ENCODE data around the gene GPX6. TPM values are rescaled to one million over a fixed set of nuclear protein-coding genes. Genes with fewer than 3 reads are reported as not detected.

The GPX6 gene
- total and polyA plus RNA-seq, 2 donors (not counting 3 experiments of a cell fraction or from before 2014, with no cell fraction given) = not detected

GRCh38 chr6:28462401-28462800 is 53.2 kb downstream of the GPX6 start:
- Histone ChIP-seq H3K27ac (ENCODE audit: insufficient read depth, low read depth, low read length) (no peak overlapping the region), H3K4me1 (ENCODE audit: control insufficient read depth, extremely low read depth, insufficient read depth, low read length) (no peaks in the 10 kb centered on the region), H3K27me3 (ENCODE audit: control insufficient read depth in 2 of 2, insufficient read depth in 2 of 2, low read length in 2 of 2) (peaks cover 6 to 12% of the 10 kb centered on the region in 2 experiments), H3K4me2 (ENCODE audit: insufficient read depth, low read length) (no peak overlapping the region), H3K9ac (replicated peaks; ENCODE audit: extremely low read depth, insufficient read depth, low read length) (no peak overlapping the region), H3K9me3 (replicated peaks; ENCODE audit: control insufficient read depth, insufficient read depth, low read length) (no peaks in the 10 kb centered on the region), H3K4me3 (replicated peaks in 1 of 3; ENCODE audit: insufficient read depth in 1 of 3, low read depth in 1 of 3, low read length in 3 of 3) (no peak overlapping the region), H4K20me1 (replicated peaks; ENCODE audit: control insufficient read depth, extremely low read depth, insufficient read depth, low read length) (no peaks in the 10 kb centered on the region), H3K36me3 (ENCODE audit: control insufficient read depth in 2 of 2, extremely low read depth in 1 of 2, insufficient read depth in 2 of 2, low read length in 2 of 2) (no peaks in the 10 kb centered on the region), H2AFZ (ENCODE audit: low read depth, low read length) (no peak overlapping the region), H3K9me1 (replicated peaks; ENCODE audit: control insufficient read depth, extremely low read depth, insufficient read depth, low read length) (no peaks in the 10 kb centered on the region), H3K79me2 (ENCODE audit: control insufficient read depth, insufficient read depth, low read length) (no peaks in the 10 kb centered on the region)
- intact Hi-C loops (cut with micrococcal nuclease) (no loop called here), dilution Hi-C loops (cut with MboI; ENCODE audit: extremely low pct_ligation_motif_present, low sequenced_read_pairs) (no loop called here)
- no peak for DNase-seq (ENCODE audit: low read depth, low spot score)
- TF ChIP-seq EZH2 (IDR thresholded peaks at IDR 0.05; ENCODE audit: borderline replicate concordance, low read depth, low read length, severe bottlenecking) (no peak), POLR2AphosphoS5 (IDR thresholded peaks at IDR 0.05; ENCODE audit: insufficient read depth, low read depth, low read length) (no peak), GATA2 (IDR thresholded peaks at IDR 0.05; ENCODE audit: insufficient read depth, insufficient read length, low read depth, low read length) (no peak), POLR2A (IDR thresholded peaks at IDR 0.05; ENCODE audit: low read depth, low read length) (no peak), FOS (IDR thresholded peaks at IDR 0.05; ENCODE audit: borderline replicate concordance, insufficient read depth, low read length) (no peak), JUN (IDR thresholded peaks at IDR 0.05; ENCODE audit: borderline replicate concordance, insufficient read depth, insufficient read length, low read depth) (no peak), MYC (IDR thresholded peaks at IDR 0.05; ENCODE audit: low read depth, low read length) (no peak)
- TF ChIP-seq, protein P1, sequence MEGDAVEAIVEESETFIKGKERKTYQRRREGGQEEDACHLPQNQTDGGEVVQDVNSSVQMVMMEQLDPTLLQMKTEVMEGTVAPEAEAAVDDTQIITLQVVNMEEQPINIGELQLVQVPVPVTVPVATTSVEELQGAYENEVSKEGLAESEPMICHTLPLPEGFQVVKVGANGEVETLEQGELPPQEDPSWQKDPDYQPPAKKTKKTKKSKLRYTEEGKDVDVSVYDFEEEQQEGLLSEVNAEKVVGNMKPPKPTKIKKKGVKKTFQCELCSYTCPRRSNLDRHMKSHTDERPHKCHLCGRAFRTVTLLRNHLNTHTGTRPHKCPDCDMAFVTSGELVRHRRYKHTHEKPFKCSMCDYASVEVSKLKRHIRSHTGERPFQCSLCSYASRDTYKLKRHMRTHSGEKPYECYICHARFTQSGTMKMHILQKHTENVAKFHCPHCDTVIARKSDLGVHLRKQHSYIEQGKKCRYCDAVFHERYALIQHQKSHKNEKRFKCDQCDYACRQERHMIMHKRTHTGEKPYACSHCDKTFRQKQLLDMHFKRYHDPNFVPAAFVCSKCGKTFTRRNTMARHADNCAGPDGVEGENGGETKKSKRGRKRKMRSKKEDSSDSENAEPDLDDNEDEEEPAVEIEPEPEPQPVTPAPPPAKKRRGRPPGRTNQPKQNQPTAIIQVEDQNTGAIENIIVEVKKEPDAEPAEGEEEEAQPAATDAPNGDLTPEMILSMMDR (IDR thresholded peaks at IDR 0.05; ENCODE audit: extremely low read depth in 1 of 2, insufficient read depth in 1 of 2, low read depth in 1 of 2, low read length in 2 of 2) = no peak
- TF ChIP-seq, protein P2, sequence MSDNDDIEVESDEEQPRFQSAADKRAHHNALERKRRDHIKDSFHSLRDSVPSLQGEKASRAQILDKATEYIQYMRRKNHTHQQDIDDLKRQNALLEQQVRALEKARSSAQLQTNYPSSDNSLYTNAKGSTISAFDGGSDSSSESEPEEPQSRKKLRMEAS (IDR thresholded peaks at IDR 0.05; ENCODE audit: insufficient read depth, insufficient read length) = no peak
- ChIA-PET POLR2A (no interaction called here), CTCF (no interaction called here)
- FAIRE-seq = no peak
- no TSS peak for BruUV-seq (replicated peaks)

All from endothelial cell of umbilical vein (primary cell).